Spleen (tissue), 11 donors: ENCODE data around the gene C6orf163. TPM values are rescaled to one million over a fixed set of nuclear protein-coding genes. Genes with fewer than 3 reads are reported as not detected.

ENCODE experiments used
- DNase-seq: peaks from one replicate; pipeline ENCODE4 v3.0.0-alpha.2; 2020
- H3K27ac ChIP-seq, 8 donors: fragments of 200-600 bp; sonication (generic) in 7 of 8; 1 replicate in 4 of 8; 2 replicates in 4 of 8; pipeline versions ENCODE4 v1.5.0 to v1.8.0; 2016 to 2021; ENCODE audit warnings: inconsistent platforms in 4 of 8, mild to moderate bottlenecking in 4 of 8, moderate library complexity in 1 of 8
- H3K27me3 ChIP-seq, 7 donors: fragments of 200-600 bp; sonication (generic) in 6 of 7; replicated peaks in 1 of 7; 1 replicate in 4 of 7; 2 replicates in 3 of 7; pipeline versions ENCODE4 v1.5.0 to v1.8.0; 2016 to 2021; ENCODE audit warnings: inconsistent platforms in 3 of 7, mild to moderate bottlenecking in 1 of 7
- H3K36me3 ChIP-seq, 6 donors: fragments of 200-600 bp; sonication (generic) in 5 of 6; 1 replicate in 4 of 6; 2 replicates in 2 of 6; pipeline versions ENCODE4 v1.5.0 to v1.8.0; 2016 to 2021; ENCODE audit warnings: inconsistent platforms in 2 of 6
- H3K4me1 ChIP-seq, 6 donors: fragments of 200-600 bp; sonication (generic) in 5 of 6; 1 replicate in 3 of 6; 2 replicates in 3 of 6; pipeline versions ENCODE4 v1.5.0 to v1.8.0; 2016 to 2021; ENCODE audit warnings: inconsistent platforms in 3 of 6
- H3K4me3 ChIP-seq, 8 donors: fragments of 200-600 bp; sonication (generic) in 7 of 8; 1 replicate in 4 of 8; 2 replicates in 4 of 8; pipeline versions ENCODE4 v1.5.0 to v1.8.0; 2016 to 2021; ENCODE audit warnings: inconsistent platforms in 4 of 8, mild to moderate bottlenecking in 4 of 8, moderate library complexity in 2 of 8
- H3K9me3 ChIP-seq, 8 donors: fragments of 200-600 bp; sonication (generic) in 7 of 8; 1 replicate in 4 of 8; 2 replicates in 4 of 8; pipeline versions ENCODE4 v1.5.0 to v1.8.0; 2016 to 2021; ENCODE audit warnings: inconsistent platforms in 4 of 8
- CTCF ChIP-seq, 11 experiments: fragments of 200-600 bp in 7 of 11; fragments of 450-650 bp in 4 of 11; sonication (generic) in 4 of 11; IDR thresholded peaks in 8 of 11; conservative IDR thresholded peaks in 3 of 11; 1 replicate in 7 of 11; 2 replicates in 4 of 11; pipeline versions ENCODE4 v1.4.0 to v1.8.0; 2016 to 2021; ENCODE audit warnings: antibody characterized with exemption in 11 of 11, inconsistent platforms in 4 of 11, mild to moderate bottlenecking in 1 of 11
- POLR2A ChIP-seq, 3 donors: fragments of 450-650 bp; IDR thresholded peaks; one replicate each; pipeline ENCODE4 v1.5.1; 2017; ENCODE audit warnings: antibody characterized with exemption in 3 of 3, mild to moderate bottlenecking in 1 of 3
- POLR2AphosphoS5 ChIP-seq, 3 donors: sonication (generic); formaldehyde crosslinking; IDR thresholded peaks; one replicate each; pipeline ENCODE4 v1.5.1; 2017; ENCODE audit warnings: antibody characterized with exemption in 3 of 3
- WGBS, 5 donors: extraction: QIAGEN DNeasy Blood & Tissue Kit in 3 of 5; methylation state at CpG; one replicate each; pipeline versions ENCODE4 v1.1.5 to v1.1.7; 2013 to 2018; 5-methylcytosine and 5-hydroxymethylcytosine counted together
- intact Hi-C: fragments of 100-400 bp; cut with DNase I; formaldehyde crosslinking; loops from one replicate; pipeline ENCODE4 v1.15.0; 2023; ENCODE audit warnings: low total_unique reads
- polyA plus RNA-seq, 3 donors: library from polyadenylated mRNA; stranded (reverse); fragments of 200-250 nt; gene quantifications; one replicate each; pipeline ENCODE4 v1.2.1, GENCODE V29; 2013
- total RNA-seq, 7 donors: library from RNA; depleted of rRNA in 3 of 7; stranded (reverse); fragments of >200 nt in 3 of 7; fragmentation: NEBNext Ultra II Directional in 4 of 7; extraction: Animal tissue kit (Norgen Biotek cat#: 25700) in 4 of 7; gene quantifications; one replicate each; pipeline versions ENCODE4 v1.1.0 to v1.2.1, GENCODE V29; 2016 to 2021
- donor health status: healthy with polysubstance abuse.
- donor health status: DM: no; HTN: no; CAD: no; lungs with moderate emphysema.
- donor health status: DM: no; HTN: no; CAD: no.
- donor health status: Bipolar disorder and iron deficiency.
- donor health status: healthy.
- donor health status: DM: no; HTN: no; CAD: no.
- donor health status: DM: yes; HTN: yes; CAD: no.

The C6orf163 gene
- total and polyA plus RNA-seq, 10 donors: 0.59 to 13.2 (median 5.4) TPM

GRCh38 chr6:87342829-87343228, 1.8 kb upstream of the C6orf163 start:
- Histone ChIP-seq H3K27me3 (no peaks in the 10 kb centered on the region), H3K4me1 (peaks cover 0 to 10% (median 0%) of the 10 kb centered on the region in 6 donors), H3K36me3 (peaks cover 0 to 22% (median 0%) of the 10 kb centered on the region in 6 donors), H3K9me3 (no peaks in the 10 kb centered on the region), H3K27ac (no peak overlapping the region), H3K4me3 (no peak overlapping the region)
- TF ChIP-seq CTCF (IDR thresholded peaks at IDR 0.05 in 8 of 11, conservative IDR thresholded peaks at IDR 0.05 in 3 of 11) (no peak), POLR2A (IDR thresholded peaks at IDR 0.05) (no peak), POLR2AphosphoS5 (IDR thresholded peaks at IDR 0.05) (no peak)
- DNase-seq: no peak
- intact Hi-C loops: no loop called here

GRCh38 chr6:87346700-87347099, 2.1 kb downstream of the C6orf163 start:
- intact Hi-C loops: no loop called here
- Histone ChIP-seq H3K36me3 (peaks cover 0 to 22% (median 0%) of the 10 kb centered on the region in 6 donors), H3K27ac (no peak overlapping the region), H3K27me3 (no peaks in the 10 kb centered on the region), H3K4me1 (peaks cover 0 to 10% (median 0%) of the 10 kb centered on the region in 6 donors), H3K9me3 (no peaks in the 10 kb centered on the region), H3K4me3 (no peak overlapping the region)
- 93 to 97% (median 94%) methylated on average over 3 of the region's 3 CpGs for WGBS, 5 donors
- no peak for DNase-seq
- TF ChIP-seq POLR2A (IDR thresholded peaks at IDR 0.05) (no peak), POLR2AphosphoS5 (IDR thresholded peaks at IDR 0.05) (no peak), CTCF (IDR thresholded peaks at IDR 0.05 in 8 of 11, conservative IDR thresholded peaks at IDR 0.05 in 3 of 11) (no peak)

DNA sequence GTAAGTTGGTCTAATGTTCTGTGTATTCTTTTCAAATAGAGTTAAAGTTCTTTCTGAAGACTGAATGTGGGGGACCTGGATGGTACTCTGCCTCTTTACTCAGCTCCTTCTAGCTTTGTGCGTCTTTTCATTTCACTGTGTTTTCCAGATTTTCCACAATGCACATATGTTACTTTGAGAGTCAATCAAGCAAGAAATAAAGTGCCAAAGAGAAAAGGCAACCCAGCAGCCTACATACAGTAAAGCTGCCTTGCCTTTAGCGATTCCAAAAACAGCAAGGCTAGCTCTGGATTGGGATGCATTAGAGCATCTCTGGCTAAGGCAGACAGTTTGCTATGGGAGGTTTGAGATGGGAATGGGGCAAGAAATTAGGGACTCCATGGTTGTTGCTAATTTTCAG, 5.3 kb downstream of the C6orf163 start:
- TF ChIP-seq CTCF (IDR thresholded peaks at IDR 0.05 in 8 of 11, conservative IDR thresholded peaks at IDR 0.05 in 3 of 11) (no peak), POLR2A (IDR thresholded peaks at IDR 0.05) (no peak), POLR2AphosphoS5 (IDR thresholded peaks at IDR 0.05) (no peak)
- Histone ChIP-seq H3K27me3 (no peaks in the 10 kb centered on the region), H3K27ac (no peak overlapping the region), H3K9me3 (no peaks in the 10 kb centered on the region), H3K4me3 (no peak overlapping the region), H3K4me1 (no peaks in the 10 kb centered on the region), H3K36me3 (peaks cover 0 to 9% (median 0%) of the 10 kb centered on the region in 6 donors)
- no peak for DNase-seq
- WGBS, 5 donors: 95 to 100% (median 97%) methylated on average over 2 of the region's 2 CpGs
- intact Hi-C loops: no loop called here

- no peak for DNase-seq
- Histone ChIP-seq H3K36me3 (peaks cover 0 to 3% (median 0%) of the 10 kb centered on the region in 6 donors), H3K9me3 (no peaks in the 10 kb centered on the region), H3K27ac (no peak overlapping the region), H3K4me1 (no peaks in the 10 kb centered on the region), H3K4me3 (no peak overlapping the region), H3K27me3 (no peaks in the 10 kb centered on the region)
- TF ChIP-seq POLR2A (IDR thresholded peaks at IDR 0.05) (no peak), POLR2AphosphoS5 (IDR thresholded peaks at IDR 0.05) (no peak), CTCF (IDR thresholded peaks at IDR 0.05 in 8 of 11, conservative IDR thresholded peaks at IDR 0.05 in 3 of 11) (no peak)
- intact Hi-C loops: no loop called here
Measured at GRCh38 chr6:87350516-87350915, 5.9 kb downstream of the C6orf163 start.
